GM10266 (cell line): ENCODE data around the gene KIAA0586.
"Not testable (repeated sequence)": the region's sequence is repeated elsewhere in the genome, so short reads cannot be mapped to it uniquely, and the experiment has no call there.

Experiments
- DNase-seq: peaks from one replicate; pipeline ENCODE4 v3.0.0; 2012; ENCODE audit errors: extremely low spot score
- CTCF ChIP-seq: IDR thresholded peaks from 2 replicates; pipeline ENCODE4 v1.5.1; 2012; ENCODE audit warnings: mild to moderate bottlenecking, low read depth; ENCODE audit not compliant: control insufficient read depth, insufficient read depth; ENCODE audit errors: missing control alignments

KIAA0586 gene

GRCh38 chr14:58572473-58572853, 144.9 kb downstream of the KIAA0586 start:
- DNase-seq: no peak
- TF ChIP-seq CTCF: no peak

GRCh38 chr14:58572863-58573262, 145.3 kb downstream of the KIAA0586 start:
- DNase-seq: no peak
- TF ChIP-seq CTCF: no peak

- no peak for DNase-seq
- TF ChIP-seq CTCF: peak; percentile 28
Observed at GRCh38 chr14:58574623-58575022, 147.1 kb downstream of the KIAA0586 start.

GRCh38 chr14:58575956-58576355, 148.4 kb downstream of the KIAA0586 start:
- TF ChIP-seq CTCF: no peak

GRCh38 chr14:58580035-58580434, 152.5 kb downstream of the KIAA0586 start:
- not testable (repeated sequence) for DNase-seq

More at GRCh38 chr14:58575956-58576355, 148.4 kb downstream of the KIAA0586 start:
- no peak for DNase-seq

GRCh38 chr14:58581389-58581788, 153.9 kb downstream of the KIAA0586 start:
- DNase-seq: not testable (repeated sequence)

GRCh38 chr14:58584383-58584782, 156.9 kb downstream of the KIAA0586 start:
- DNase-seq: no peak
- no peak for TF ChIP-seq CTCF

- TF ChIP-seq CTCF: no peak
- no peak for DNase-seq
Observed at GRCh38 chr14:58587271-58587670, 159.8 kb downstream of the KIAA0586 start.

GRCh38 chr14:58588321-58588720, 160.8 kb downstream of the KIAA0586 start:
- DNase-seq: not testable (repeated sequence)
